GM23248 (cell line): ENCODE data around the gene GLG1.

Experiments
- EZH2 ChIP-seq: fragments of 200-600 bp; sonication (generic); IDR thresholded peaks from 2 replicates; pipeline ENCODE4 v1.6.1; 2018; ENCODE audit warnings: antibody characterized with exemption, mild to moderate bottlenecking; ENCODE audit not compliant: insufficient read depth, poor library complexity, severe bottlenecking
- EZH2phosphoT487 ChIP-seq: fragments of 200-600 bp; sonication (generic); IDR thresholded peaks from 2 replicates; pipeline ENCODE4 v1.6.1; 2018; ENCODE audit warnings: antibody characterized with exemption, moderate library complexity, mild to moderate bottlenecking, low read depth; ENCODE audit not compliant: insufficient read depth

DNA sequence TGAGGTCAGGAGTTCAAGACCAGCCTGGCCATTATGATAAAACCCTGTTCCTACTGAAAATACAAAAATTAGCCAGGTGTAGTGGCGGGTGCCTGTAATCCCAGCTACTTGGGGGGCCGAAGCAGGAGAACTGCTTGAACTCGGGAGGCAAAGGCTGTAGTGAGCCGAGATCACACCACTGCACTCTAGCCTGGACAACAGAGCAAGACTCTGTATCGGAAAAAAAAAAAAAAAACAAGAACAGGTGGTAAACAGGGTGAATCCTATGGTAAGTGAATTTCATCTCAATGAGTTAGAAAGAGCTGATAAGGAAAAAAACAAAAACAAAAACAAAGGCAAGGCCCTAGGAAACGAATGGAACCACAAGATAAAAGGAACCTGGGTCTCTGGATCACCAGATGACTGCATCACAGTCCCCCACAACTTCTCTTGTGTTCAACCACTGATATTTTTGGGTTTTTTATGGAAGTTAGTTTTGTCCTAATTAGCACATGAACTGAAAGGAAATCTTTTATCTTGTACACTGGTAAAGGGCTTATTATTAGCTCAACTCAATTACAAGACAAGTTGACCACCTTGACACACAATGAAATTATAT is 21.0 kb downstream of the GLG1 start:
- no peak for TF ChIP-seq EZH2
- TF ChIP-seq EZH2phosphoT487: no peak
